ENCODE measurements around the gene CTU1. TPM values are rescaled to one million over a fixed set of nuclear protein-coding genes. Genes with fewer than 3 reads are reported as not detected.

Gene CTU1
- total RNA-seq, 1 donor: 3.2 TPM

GRCh38 chr19:51124729-51125128 is 16.5 kb upstream of the CTU1 start, which contains the start of gene SIGLEC9:
Gene SIGLEC9 (plus strand): TSS chr19:51124906. CDS start chr19:51124975, 69 bp downstream.
- TF ChIP-seq CTCF (IDR thresholded peaks at IDR 0.05; ENCODE audit: insufficient read depth, low read length): no peak
- DNase-seq (ENCODE audit: low read depth): no peak
- no peak within 1 kb of the TSS for H3K4me3 ChIP-seq (ENCODE audit: low read depth, low read length)

GRCh38 chr19:51124216-51124615 is 16.0 kb upstream of the CTU1 start:
- no peak overlapping the region for H3K4me3 ChIP-seq (ENCODE audit: low read depth, low read length)
- TF ChIP-seq CTCF (IDR thresholded peaks at IDR 0.05; ENCODE audit: insufficient read depth, low read length): no peak
- no peak for DNase-seq (ENCODE audit: low read depth)

GRCh38 chr19:51123802-51124201 is 15.6 kb upstream of the CTU1 start:
- no peak for TF ChIP-seq CTCF (IDR thresholded peaks at IDR 0.05; ENCODE audit: insufficient read depth, low read length)
- DNase-seq (ENCODE audit: low read depth): no peak
- H3K4me3 ChIP-seq (ENCODE audit: low read depth, low read length): no peak overlapping the region

- no peak for TF ChIP-seq CTCF (IDR thresholded peaks at IDR 0.05; ENCODE audit: insufficient read depth, low read length)
Measured at GRCh38 chr19:51123381-51123800, 15.2 kb upstream of the CTU1 start.

GRCh38 chr19:51122112-51122981 is 14.1 kb upstream of the CTU1 start:
- no peak for TF ChIP-seq CTCF (IDR thresholded peaks at IDR 0.05; ENCODE audit: insufficient read depth, low read length)
- DNase-seq (ENCODE audit: low read depth): no peak
- H3K4me3 ChIP-seq (ENCODE audit: low read depth, low read length): no peak overlapping the region

More at GRCh38 chr19:51123381-51123800, 15.2 kb upstream of the CTU1 start:
- no peak overlapping the region for H3K4me3 ChIP-seq (ENCODE audit: low read depth, low read length)
- no peak for DNase-seq (ENCODE audit: low read depth)

GRCh38 chr19:51121257-51121656 is 13.0 kb upstream of the CTU1 start:
- no peak for TF ChIP-seq CTCF (IDR thresholded peaks at IDR 0.05; ENCODE audit: insufficient read depth, low read length)
- no peak overlapping the region for H3K4me3 ChIP-seq (ENCODE audit: low read depth, low read length)

More at GRCh38 chr19:51121257-51121656, 13.0 kb upstream of the CTU1 start:
- no peak for DNase-seq (ENCODE audit: low read depth)
